Upper lobe of left lung (tissue), 4 donors: Measurements from ENCODE around the gene TMEM132C.

Source experiments
- CTCF ChIP-seq, 6 experiments: fragments of 450-650 bp in 4 of 6; fragments of 200-600 bp in 2 of 6; sonication (generic) in 2 of 6; IDR thresholded peaks; one replicate each; pipeline ENCODE4 v1.5.1; 2016 to 2019; ENCODE audit warnings: antibody characterized with exemption in 6 of 6
- POLR2A ChIP-seq, 4 donors: fragments of 450-650 bp; IDR thresholded peaks; one replicate each; pipeline ENCODE4 v1.5.1; 2016 to 2017; ENCODE audit warnings: antibody characterized with exemption in 4 of 4, mild to moderate bottlenecking in 2 of 4
- POLR2AphosphoS5 ChIP-seq, 2 donors: sonication (generic); formaldehyde crosslinking; IDR thresholded peaks; one replicate each; pipeline ENCODE4 v1.5.1; 2017; ENCODE audit warnings: antibody characterized with exemption in 2 of 2

- no peak for TF ChIP-seq POLR2A (IDR thresholded peaks at IDR 0.05)
- TF ChIP-seq CTCF (IDR thresholded peaks at IDR 0.05), result no peak
- TF ChIP-seq POLR2AphosphoS5 (IDR thresholded peaks at IDR 0.05), result no peak
These were observed 31.1 kb upstream of the TMEM132C start for GRCh38 chr12:128235635-128236417.
